SK-N-SH (cell line): ENCODE measurements around the gene GYPC. TPM values are rescaled to one million over a fixed set of nuclear protein-coding genes. Genes with fewer than 3 reads are reported as not detected.

Experiments used
- CTCF ChIA-PET: fragments of 300-600, 350-600 bp; formaldehyde crosslinking; extraction: SDS; loops from one replicate; lab custom pipeline; 2021; lab: Yijun Ruan, JAX
- POLR2A ChIA-PET: fragments of 350-600 bp; sonication (Branson Sonifier 250); formaldehyde crosslinking; extraction: SDS; loops from one replicate; lab custom pipeline; 2020; ENCODE audit warnings: antibody characterized with exemption, inconsistent platforms; lab: Yijun Ruan, JAX
- DNase-seq: peaks from one replicate; pipeline ENCODE4 v3.0.0; 2012
- H2AFZ ChIP-seq: fragments of 200-600 bp; sonication (generic); 2 replicates; pipeline ENCODE4 v1.8.1; 2016; ENCODE audit warnings: antibody characterized with exemption, mild to moderate bottlenecking, low read depth
- H3F3A ChIP-seq: fragments of 200-600 bp; sonication (generic); replicated peaks from 2 replicates; pipeline ENCODE3; 2016; ENCODE audit warnings: antibody characterized with exemption, mild to moderate bottlenecking; ENCODE audit not compliant: insufficient read depth
- H3K27ac ChIP-seq, 2 experiments: fragments of 200-500 bp in 1 of 2; fragments of 200-600 bp in 1 of 2; sonication (Bioruptor generic) in 1 of 2; sonication (generic), shearing (Covaris generic) in 1 of 2; 2 replicates each; pipeline versions ENCODE4 v1.5.1 to v1.6.1; 2014 to 2016; ENCODE audit warnings: low read depth in 2 of 2, inconsistent platforms in 1 of 2, low read length in 1 of 2, mild to moderate bottlenecking in 1 of 2, mixed read lengths in 1 of 2
- H3K27me3 ChIP-seq: fragments of 200-600 bp; sonication (generic), shearing (Covaris generic); 2 replicates; pipeline ENCODE4 v1.6.1; 2016; ENCODE audit warnings: mixed run types; ENCODE audit not compliant: insufficient read depth
- H3K36me3 ChIP-seq, 2 experiments: fragments of 200-500 bp in 1 of 2; fragments of 200-600 bp in 1 of 2; sonication (Bioruptor generic) in 1 of 2; sonication (generic) in 1 of 2; replicated peaks in 1 of 2; 2 replicates each; pipeline versions ENCODE3 to v1.5.1; 2014 to 2016; ENCODE audit warnings: low read length in 1 of 2, mild to moderate bottlenecking in 1 of 2; ENCODE audit not compliant: insufficient read depth in 2 of 2, control insufficient read depth in 1 of 2
- H3K4me1 ChIP-seq, 2 experiments: fragments of 200-500 bp in 1 of 2; fragments of 200-600 bp in 1 of 2; sonication (Bioruptor generic) in 1 of 2; sonication (generic), shearing (Covaris generic) in 1 of 2; 2 replicates each; pipeline versions ENCODE4 v1.5.1 to v1.6.1; 2014 to 2016; ENCODE audit warnings: low read depth in 1 of 2, low read length in 1 of 2, mixed run types in 1 of 2; ENCODE audit not compliant: insufficient read depth in 2 of 2, control insufficient read depth in 1 of 2
- H3K4me2 ChIP-seq: fragments of 200-600 bp; sonication (generic), shearing (Covaris generic); 2 replicates; pipeline ENCODE4 v1.6.1; 2017; ENCODE audit warnings: mixed run types
- H3K4me3 ChIP-seq, 2 experiments: fragments of 200-500 bp in 1 of 2; fragments of 200-600 bp in 1 of 2; sonication (Bioruptor generic) in 1 of 2; sonication (generic), shearing (Covaris generic) in 1 of 2; 2 replicates each; pipeline versions ENCODE4 v1.5.1 to v1.8.1; 2014 to 2016; ENCODE audit warnings: low read depth in 2 of 2, inconsistent platforms in 1 of 2, low read length in 1 of 2, mild to moderate bottlenecking in 1 of 2, mixed read lengths in 1 of 2, moderate library complexity in 1 of 2
- H3K79me2 ChIP-seq: fragments of 200-600 bp; sonication (generic); 2 replicates; pipeline ENCODE4 v1.8.1; 2017; ENCODE audit warnings: mild to moderate bottlenecking; ENCODE audit not compliant: insufficient read depth
- H3K9ac ChIP-seq: fragments of 200-600 bp; sonication (generic); 2 replicates; pipeline ENCODE4 v1.6.1; 2017; ENCODE audit warnings: mixed run types
- H3K9me2 ChIP-seq: fragments of 200-600 bp; sonication (generic); 2 replicates; pipeline ENCODE4 v1.6.1; 2017; ENCODE audit warnings: mixed run types
- H3K9me3 ChIP-seq: fragments of 200-600 bp; sonication (generic); 2 replicates; pipeline ENCODE4 v1.6.1; 2017; ENCODE audit warnings: mixed run types, mild to moderate bottlenecking, moderate library complexity
- H4K20me1 ChIP-seq: fragments of 200-600 bp; sonication (generic); 2 replicates; pipeline ENCODE4 v1.6.1; 2017; ENCODE audit warnings: mild to moderate bottlenecking, mixed run types; ENCODE audit not compliant: insufficient read depth
- CHD2 ChIP-seq: fragments of 150-350 bp; IDR thresholded peaks from 2 replicates; pipeline ENCODE4 v1.6.1; 2018; ENCODE audit warnings: low read length; ENCODE audit not compliant: partially characterized antibody
- EP300 ChIP-seq, 2 experiments: IDR thresholded peaks; 2 replicates each; pipeline versions ENCODE4 v1.4.0 to v1.6.1; 2012; ENCODE audit warnings: borderline replicate concordance in 1 of 2, low read depth in 1 of 2, low read length in 1 of 2
- EZH2phosphoT487 ChIP-seq: fragments of 200-600 bp; sonication (generic); IDR thresholded peaks from 2 replicates; pipeline ENCODE4 v1.6.1; 2017; ENCODE audit warnings: low read depth, mixed run types, mild to moderate bottlenecking, antibody characterized with exemption, moderate library complexity, borderline replicate concordance
- FOSL2 ChIP-seq: IDR thresholded peaks from 2 replicates; pipeline ENCODE4 v1.4.0; 2012; ENCODE audit warnings: low read depth, mild to moderate bottlenecking, moderate library complexity, borderline replicate concordance
- MXI1 ChIP-seq: IDR thresholded peaks from 2 replicates; pipeline ENCODE4 v1.6.1; 2012; ENCODE audit warnings: mild to moderate bottlenecking, low read depth, low read length, improper control_type of control experiment
- NRF1 ChIP-seq: IDR thresholded peaks from 2 replicates; pipeline ENCODE4 v1.6.1; 2012; ENCODE audit warnings: low read depth, mild to moderate bottlenecking, low read length
- USF1 ChIP-seq: IDR thresholded peaks from 2 replicates; pipeline ENCODE4 v1.4.0; 2012; ENCODE audit warnings: low read depth, borderline replicate concordance
- ZBTB33 ChIP-seq: IDR thresholded peaks from 2 replicates; pipeline ENCODE4 v1.4.0; 2012; ENCODE audit warnings: low read depth, borderline replicate concordance
- WGBS: methylation state at CpG from one replicate; pipeline ENCODE4 v1.1.6; 2017; ENCODE audit warnings: low lambda C conversion rate; 5-methylcytosine and 5-hydroxymethylcytosine counted together
- polyA plus RNA-seq, 3 experiments: library from polyadenylated mRNA; depleted of rRNA; stranded (reverse); fragments of >200 nt; gene quantifications; 2 replicates each; pipeline ENCODE4 v1.2.3, GENCODE V29; 2012
- small RNA-seq, 7 experiments: library from RNA; depleted of rRNA; stranded (forward); fragments of <200 nt; gene quantifications; one replicate each; pipeline ENCODE3, GENCODE V24; 2012
- TF ChIP-seq, protein P1 (sequence below): IDR thresholded peaks from 2 replicates; pipeline ENCODE4 v1.4.0; 2012; ENCODE audit warnings: low read depth

Gene GYPC
- polyA plus RNA-seq, 1 of the 3 experiments (the other 2 are of a cell fraction): not detected

DNA sequence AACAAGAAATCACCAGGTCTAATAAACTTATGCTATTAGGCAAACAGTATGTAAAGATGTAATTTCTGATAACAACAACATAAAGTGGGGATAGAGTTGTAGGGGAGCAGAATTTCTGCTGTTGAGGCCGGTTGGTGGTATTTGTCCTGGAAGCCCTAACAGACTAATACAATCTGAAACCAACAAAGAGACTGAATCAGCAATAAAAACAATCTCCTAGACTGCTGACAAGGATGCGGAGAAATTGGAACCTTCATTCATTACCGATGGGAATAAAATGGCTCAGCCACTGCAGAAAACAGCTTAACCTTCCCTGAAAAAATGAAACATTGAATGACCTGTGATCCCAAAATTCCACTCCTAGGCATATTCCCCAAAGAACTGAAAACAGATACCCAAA is 88.7 kb downstream of the GYPC start:
- H3K36me3 ChIP-seq: no peaks in the 10 kb centered on the region
- POLR2A ChIA-PET: no interaction called here
- no peak overlapping the region for H3K27ac ChIP-seq
- no peak for DNase-seq
- CTCF ChIA-PET: no interaction called here
- TF ChIP-seq FOSL2: no peak
- TF ChIP-seq MXI1: no peak
- TF ChIP-seq USF1: no peak
- TF ChIP-seq, protein P1, sequence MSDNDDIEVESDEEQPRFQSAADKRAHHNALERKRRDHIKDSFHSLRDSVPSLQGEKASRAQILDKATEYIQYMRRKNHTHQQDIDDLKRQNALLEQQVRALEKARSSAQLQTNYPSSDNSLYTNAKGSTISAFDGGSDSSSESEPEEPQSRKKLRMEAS: no peak
- TF ChIP-seq EZH2phosphoT487: no peak
- TF ChIP-seq ZBTB33: no peak
- TF ChIP-seq NRF1: no peak
- TF ChIP-seq CHD2: no peak
- TF ChIP-seq EP300 (IDR thresholded peaks at IDR 0.05; ENCODE audit: borderline replicate concordance in 1 of 2, low read depth in 1 of 2, low read length in 1 of 2): no peak
- H2AFZ ChIP-seq: no peak overlapping the region
- H3K9me2 ChIP-seq: no peaks in the 10 kb centered on the region
- no peak overlapping the region for H3K4me3 ChIP-seq
- H3K9ac ChIP-seq: no peak overlapping the region
- no peaks in the 10 kb centered on the region for H3F3A ChIP-seq
- no peaks in the 10 kb centered on the region for H4K20me1 ChIP-seq
- H3K27me3 ChIP-seq: no peaks in the 10 kb centered on the region
- H3K4me1 ChIP-seq: no peaks in the 10 kb centered on the region
- H3K9me3 ChIP-seq: no peaks in the 10 kb centered on the region
- no peak overlapping the region for H3K4me2 ChIP-seq
- H3K79me2 ChIP-seq: no peaks in the 10 kb centered on the region
- 35% methylated on average over 3 of the region's 3 CpGs for WGBS

Small RNAs within 50 kb of the gene (small RNA-seq; reads per million reads assigned to genes)
- gene RNU6-675P: 0 reads per million in 7 experiments

Other genes with a start within 250 kb of the GYPC start
- not detected in 2 replicates for gene TEX51, start 242.7 kb downstream of the GYPC start, polyA plus RNA-seq (2012; rRNA removed)